Psoas muscle (tissue), 8 donors: ENCODE data around the gene C11orf65. TPM values are rescaled to one million over a fixed set of nuclear protein-coding genes. Genes with fewer than 3 reads are reported as not detected.

Experiments
- ATAC-seq, 4 donors: fragments of 200-7000 bp; cut with Tn5 transposase; one replicate each; pipeline ENCODE4 v1.9.1; 2020; ENCODE audit warnings: moderate library complexity in 3 of 4, mild to moderate bottlenecking in 2 of 4
- DNase-seq, 2 donors: peaks; one replicate each; pipeline ENCODE4 v3.0.0-alpha.2; 2020
- H3K27ac ChIP-seq: fragments of 200-600 bp; one replicate; pipeline ENCODE4 v1.8.0; 2022
- H3K27me3 ChIP-seq, 3 donors: fragments of 200-600 bp in 1 of 3; one replicate each; pipeline versions ENCODE4 v1.6.1 to v1.8.0; 2013 to 2022; ENCODE audit warnings: low read length in 2 of 3, mild to moderate bottlenecking in 2 of 3, moderate library complexity in 1 of 3; ENCODE audit not compliant: insufficient read depth in 3 of 3
- H3K36me3 ChIP-seq, 2 donors: fragments of 200-600 bp in 1 of 2; one replicate each; pipeline versions ENCODE4 v1.6.1 to v1.8.0; 2013 to 2022; ENCODE audit warnings: low read depth in 1 of 2, mild to moderate bottlenecking in 1 of 2, moderate library complexity in 1 of 2; ENCODE audit not compliant: insufficient read depth in 1 of 2
- H3K4me1 ChIP-seq: fragments of 200-600 bp; one replicate; pipeline ENCODE4 v1.8.0; 2022
- H3K4me3 ChIP-seq: fragments of 200-600 bp; one replicate; pipeline ENCODE4 v1.8.0; 2022; ENCODE audit warnings: mild to moderate bottlenecking
- H3K9me3 ChIP-seq: fragments of 200-600 bp; one replicate; pipeline ENCODE4 v1.8.0; 2022
- CTCF ChIP-seq: fragments of 200-600 bp; IDR thresholded peaks from one replicate; pipeline ENCODE4 v1.8.0; 2022; ENCODE audit warnings: antibody characterized with exemption
- WGBS, 3 donors: extraction: QIAGEN DNeasy Blood & Tissue Kit; methylation state at CpG; one replicate each; pipeline versions ENCODE4 v1.1.6 to v1.1.7; 2013; 5-methylcytosine and 5-hydroxymethylcytosine counted together
- intact Hi-C, 2 donors: fragments of 100-400 bp; cut with DNase I; formaldehyde crosslinking; loops; one replicate each; pipeline versions ENCODE4 v1.11.0 to v1.14.2; 2022
- polyA plus RNA-seq, 3 donors: library from polyadenylated mRNA; stranded (reverse); fragments of 200-250 nt; gene quantifications; one replicate each; pipeline ENCODE4 v1.2.3, GENCODE V29; 2013
- total RNA-seq, 4 donors: library from RNA; stranded (reverse); fragmentation: NEBNext Ultra II Directional in 2 of 4; extraction: Animal tissue kit (Norgen Biotek cat#: 25700) in 2 of 4; gene quantifications; one replicate each; pipeline versions ENCODE4 v1.2.1 to v1.2.4, GENCODE V29; 2021 to 2023
- donor health status: healthy with polysubstance abuse.
- donor health status: DM: no; HTN: no; CAD: no; lungs with moderate emphysema.
- donor health status: Bipolar disorder and iron deficiency.
- donor health status: healthy.
- donor health status: DM: yes; HTN: yes; CAD: no.
- donor health status: DM: no; HTN: no; CAD: no.
- donor health status: DM: no; HTN: no; CAD: no.
- donor health status: DM: yes; HTN: yes; CAD: no.

Gene C11orf65
- total and polyA plus RNA-seq, 7 donors = 0.16 to 0.64 (median 0.23) TPM

- Histone ChIP-seq H3K36me3 (peaks cover 0 to 95% of the 10 kb centered on the region in 2 donors), H3K4me3 (no peak overlapping the region), H3K4me1 (no peaks in the 10 kb centered on the region), H3K27ac (no peak overlapping the region), H3K27me3 (no peaks in the 10 kb centered on the region), H3K9me3 (no peaks in the 10 kb centered on the region)
- TF ChIP-seq CTCF = no peak
- DNase-seq (no peak), ATAC-seq (no peak)
- intact Hi-C loops = loop anchor here in 1 of 2 donors (1.0 kb wide), 1 partner anchor 13 kb away; no protein-coding TSS in a partner anchor
Observed at GRCh38 chr11:108483163-108483562, 15.8 kb upstream of the C11orf65 start.

- H3K4me1 ChIP-seq = no peaks in the 10 kb centered on the region
- no peak for TF ChIP-seq CTCF
- WGBS, 3 donors = 80 to 84% (median 81%) methylated on average over 11 of the region's 11 CpGs
- no peaks in the 10 kb centered on the region for H3K9me3 ChIP-seq
- no peak for ATAC-seq
- intact Hi-C loops = no loop called here
- no peak for DNase-seq
- H3K27me3 ChIP-seq = no peaks in the 10 kb centered on the region
- no peak overlapping the region for H3K4me3 ChIP-seq
- peaks cover 0 to 61% of the 10 kb centered on the region in 2 donors for H3K36me3 ChIP-seq
- no peak overlapping the region for H3K27ac ChIP-seq
Observed at GRCh38 chr11:108474664-108475463, 7.5 kb upstream of the C11orf65 start.

GRCh38 chr11:108472681-108473080 is 5.4 kb upstream of the C11orf65 start:
- TF ChIP-seq CTCF = no peak
- Histone ChIP-seq H3K4me3 (no peak overlapping the region), H3K36me3 (peaks cover 0 to 43% of the 10 kb centered on the region in 2 donors), H3K9me3 (no peaks in the 10 kb centered on the region), H3K27me3 (no peaks in the 10 kb centered on the region), H3K27ac (no peak overlapping the region), H3K4me1 (peaks cover 4% of the 10 kb centered on the region)
- no peak for ATAC-seq
- DNase-seq = no peak
- intact Hi-C loops = no loop called here
- 97 to 100% (median 100%) methylated on average over 1 of the region's 1 CpG for WGBS, 3 donors

- Histone ChIP-seq H3K4me3 (no peak overlapping the region), H3K4me1 (peaks cover 4% of the 10 kb centered on the region), H3K9me3 (no peaks in the 10 kb centered on the region), H3K27me3 (no peaks in the 10 kb centered on the region), H3K36me3 (peaks cover 0 to 3% of the 10 kb centered on the region in 2 donors), H3K27ac (no peak overlapping the region)
- ATAC-seq = no peak
- intact Hi-C loops = loop anchor here in 1 of 2 donors (10.0 kb wide), 1 partner anchor 186 kb away; no protein-coding TSS in a partner anchor
- DNase-seq = no peak
- WGBS, 3 donors = 81 to 86% (median 82%) methylated on average over 1 of the region's 1 CpG
- TF ChIP-seq CTCF = no peak
Observed at GRCh38 chr11:108468478-108468864, 1.1 kb upstream of the C11orf65 start.
